SJCRH30 (cell line): ENCODE measurements around the gene SPTA1. TPM values are rescaled to one million over a fixed set of nuclear protein-coding genes. Genes with fewer than 3 reads are reported as not detected.

Experiments used
- DNase-seq, 2 experiments: peaks; one replicate each; pipeline ENCODE4 v3.0.0-alpha.2; 2015 to 2020
- H3K27ac ChIP-seq: fragments of 250-450 bp; sonication (Bioruptor Pico); 2 replicates; pipeline ENCODE4 v1.5.1; 2020; ENCODE audit warnings: mild to moderate bottlenecking, moderate library complexity
- H3K27me3 ChIP-seq: fragments of 250-450 bp; sonication (Bioruptor Pico); 2 replicates; pipeline ENCODE4 v1.5.1; 2020; ENCODE audit warnings: mild to moderate bottlenecking, moderate library complexity
- H3K36me3 ChIP-seq: fragments of 250-450 bp; sonication (Bioruptor Pico); 2 replicates; pipeline ENCODE4 v1.5.1; 2020; ENCODE audit warnings: mild to moderate bottlenecking, moderate library complexity
- H3K4me1 ChIP-seq: fragments of 250-450 bp; sonication (Bioruptor Pico); 2 replicates; pipeline ENCODE4 v1.5.1; 2020; ENCODE audit warnings: mild to moderate bottlenecking, moderate library complexity
- H3K4me3 ChIP-seq: fragments of 250-450 bp; sonication (Bioruptor Pico); 2 replicates; pipeline ENCODE4 v1.5.1; 2020; ENCODE audit warnings: mild to moderate bottlenecking, moderate library complexity
- H3K9me3 ChIP-seq: fragments of 250-450 bp; sonication (Bioruptor Pico); replicated peaks from 2 replicates; pipeline ENCODE4 v1.5.1; 2020; ENCODE audit warnings: mild to moderate bottlenecking, moderate library complexity
- total RNA-seq: library from RNA; depleted of rRNA; stranded (reverse); fragments of >200 nt; shearing (Covaris generic); gene quantifications from 2 replicates; pipeline ENCODE4 v1.2.3, GENCODE V29; 2014; rRNA removed

SPTA1 gene
- total RNA-seq, result not detected in 2 replicates

- no peak within 1 kb of the TSS for H3K27ac ChIP-seq
- H3K27me3 ChIP-seq, result 0 out of 2 replicates have a peak, but pooled peaks cover 7% of the 10 kb centered on the region
- no peaks in the 10 kb centered on the region for H3K9me3 ChIP-seq
- H3K36me3 ChIP-seq, result no peaks in the 10 kb centered on the region
- no peaks in the 10 kb centered on the region for H3K4me1 ChIP-seq
- no peak for DNase-seq
- H3K4me3 ChIP-seq, result no peak within 1 kb of the TSS
Measured at GRCh38 chr1:158686111-158687009, at the start of gene SPTA1. TSS of gene SPTA1 (minus strand) at chr1:158686715. CDS start at chr1:158686517, 198 bp downstream.

GRCh38 chr1:158735848-158736247 is 49.3 kb upstream of the SPTA1 start:
- DNase-seq, result no peak
- Histone ChIP-seq H3K4me1 (no peaks in the 10 kb centered on the region), H3K27ac (no peak overlapping the region), H3K27me3 (no peaks in the 10 kb centered on the region), H3K36me3 (no peaks in the 10 kb centered on the region), H3K4me3 (no peak overlapping the region), H3K9me3 (no peaks in the 10 kb centered on the region)

- H3K9me3 ChIP-seq, result no peaks in the 10 kb centered on the region
- no peak overlapping the region for H3K27ac ChIP-seq
- H3K36me3 ChIP-seq, result no peaks in the 10 kb centered on the region
- no peak for DNase-seq
- H3K4me3 ChIP-seq, result no peak overlapping the region
- H3K27me3 ChIP-seq, result no peaks in the 10 kb centered on the region
- H3K4me1 ChIP-seq, result no peaks in the 10 kb centered on the region
Measured at GRCh38 chr1:158732524-158732923, 46.0 kb upstream of the SPTA1 start.

- no peak overlapping the region for H3K27ac ChIP-seq
- H3K4me3 ChIP-seq, result no peak overlapping the region
- DNase-seq, result no peak
Measured at GRCh38 chr1:158731707-158732106, 45.2 kb upstream of the SPTA1 start.

DNA sequence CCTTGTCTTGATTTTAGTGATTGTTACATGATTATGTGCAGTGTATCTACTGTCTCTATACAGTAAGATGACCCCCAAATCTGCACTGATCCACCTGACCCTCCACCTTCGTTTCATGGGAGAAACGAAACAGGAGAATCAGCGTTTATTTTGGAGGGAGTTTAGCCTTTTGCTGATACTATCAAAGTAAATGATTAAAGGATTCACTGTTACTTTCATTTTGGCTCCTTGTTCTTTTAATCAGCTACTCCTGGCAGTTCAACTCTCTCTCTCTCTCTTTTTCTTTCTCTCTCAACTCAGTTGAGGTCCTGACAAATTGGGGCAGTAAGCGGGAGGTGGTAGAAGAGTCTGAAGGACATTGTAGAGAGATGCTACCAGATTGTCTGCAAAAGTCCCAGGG is 43.9 kb upstream of the SPTA1 start:
- Histone ChIP-seq H3K4me3 (no peak overlapping the region), H3K4me1 (no peaks in the 10 kb centered on the region), H3K36me3 (no peaks in the 10 kb centered on the region), H3K27ac (no peak overlapping the region), H3K9me3 (no peaks in the 10 kb centered on the region), H3K27me3 (no peaks in the 10 kb centered on the region)
- no peak for DNase-seq

More at GRCh38 chr1:158731707-158732106, 45.2 kb upstream of the SPTA1 start:
- Histone ChIP-seq H3K36me3 (no peaks in the 10 kb centered on the region), H3K27me3 (no peaks in the 10 kb centered on the region), H3K9me3 (no peaks in the 10 kb centered on the region), H3K4me1 (no peaks in the 10 kb centered on the region)

- no peaks in the 10 kb centered on the region for H3K36me3 ChIP-seq
- no peak overlapping the region for H3K4me3 ChIP-seq
- H3K27me3 ChIP-seq, result no peaks in the 10 kb centered on the region
- H3K27ac ChIP-seq, result no peak overlapping the region
- H3K9me3 ChIP-seq, result no peaks in the 10 kb centered on the region
- no peak for DNase-seq
- H3K4me1 ChIP-seq, result no peaks in the 10 kb centered on the region
Measured at GRCh38 chr1:158728510-158729225, 42.2 kb upstream of the SPTA1 start.

DNA sequence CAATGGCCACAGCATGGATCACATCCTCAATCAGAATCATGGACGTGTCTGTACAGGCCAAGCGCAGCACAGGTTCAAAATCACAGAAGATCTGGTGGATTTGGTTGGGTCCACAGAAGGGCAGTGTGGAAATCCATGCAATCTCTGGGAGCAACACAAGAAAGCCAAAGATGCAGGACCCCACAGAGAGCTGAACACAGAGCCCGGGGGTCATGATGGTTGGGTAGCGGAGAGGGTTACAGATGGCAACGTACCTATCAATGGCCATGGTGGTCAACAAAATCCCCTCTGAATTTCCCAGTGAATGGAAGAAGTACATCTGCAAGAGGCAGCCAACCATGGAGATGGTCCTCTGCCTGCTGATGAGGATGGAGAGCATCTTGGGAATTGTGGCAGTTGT is 37.9 kb upstream of the SPTA1 start:
- Histone ChIP-seq H3K27me3 (no peaks in the 10 kb centered on the region), H3K4me1 (no peaks in the 10 kb centered on the region), H3K4me3 (no peak overlapping the region), H3K9me3 (no peaks in the 10 kb centered on the region), H3K36me3 (no peaks in the 10 kb centered on the region), H3K27ac (no peak overlapping the region)
- DNase-seq, result no peak

DNA sequence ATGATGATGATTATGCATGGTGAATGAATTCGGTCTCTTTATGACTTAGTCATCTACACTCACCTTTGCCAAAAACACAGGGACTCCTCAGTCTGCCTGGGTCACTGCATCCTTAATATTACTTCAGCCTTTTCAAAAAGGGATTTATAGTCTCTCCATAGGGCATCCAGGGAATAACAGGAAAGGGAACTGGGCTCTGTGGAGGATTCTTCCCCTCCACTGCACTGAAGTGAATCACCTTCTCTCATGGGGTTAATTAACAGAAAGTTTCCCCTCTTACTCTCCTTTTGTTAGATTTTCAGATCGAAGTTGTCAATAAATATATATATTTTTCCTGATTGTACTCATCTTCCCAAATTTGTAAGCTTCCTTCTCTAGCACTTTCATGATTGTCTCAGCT is 34.1 kb upstream of the SPTA1 start, which contains the start of gene OR6K3:
TSS of gene OR6K3 (minus strand) at position 101 of the 400 bp plus-strand sequence. CDS start 2,605 bp downstream, outside the sequence.
- Histone ChIP-seq H3K36me3 (no peaks in the 10 kb centered on the region), H3K4me1 (no peaks in the 10 kb centered on the region), H3K27me3 (no peaks in the 10 kb centered on the region), H3K9me3 (no peaks in the 10 kb centered on the region), H3K27ac (no peak within 1 kb of the TSS), H3K4me3 (no peak within 1 kb of the TSS)
- no peak for DNase-seq

GRCh38 chr1:158719664-158720063 is 33.1 kb upstream of the SPTA1 start:
- H3K4me3 ChIP-seq, result no peak overlapping the region
- DNase-seq, result no peak
- H3K27ac ChIP-seq, result no peak overlapping the region
- H3K27me3 ChIP-seq, result no peaks in the 10 kb centered on the region
- H3K9me3 ChIP-seq, result no peaks in the 10 kb centered on the region
- no peaks in the 10 kb centered on the region for H3K4me1 ChIP-seq
- H3K36me3 ChIP-seq, result no peaks in the 10 kb centered on the region

GRCh38 chr1:158717344-158717743 is 30.8 kb upstream of the SPTA1 start:
- Histone ChIP-seq H3K9me3 (no peaks in the 10 kb centered on the region), H3K27me3 (no peaks in the 10 kb centered on the region), H3K36me3 (no peaks in the 10 kb centered on the region), H3K4me1 (no peaks in the 10 kb centered on the region), H3K4me3 (no peak overlapping the region), H3K27ac (no peak overlapping the region)
- no peak for DNase-seq

- DNase-seq, result no peak
- Histone ChIP-seq H3K27me3 (no peaks in the 10 kb centered on the region), H3K27ac (no peak overlapping the region), H3K4me3 (no peak overlapping the region), H3K36me3 (no peaks in the 10 kb centered on the region), H3K9me3 (no peaks in the 10 kb centered on the region), H3K4me1 (no peaks in the 10 kb centered on the region)
Measured at GRCh38 chr1:158716335-158716734, 29.8 kb upstream of the SPTA1 start.

DNA sequence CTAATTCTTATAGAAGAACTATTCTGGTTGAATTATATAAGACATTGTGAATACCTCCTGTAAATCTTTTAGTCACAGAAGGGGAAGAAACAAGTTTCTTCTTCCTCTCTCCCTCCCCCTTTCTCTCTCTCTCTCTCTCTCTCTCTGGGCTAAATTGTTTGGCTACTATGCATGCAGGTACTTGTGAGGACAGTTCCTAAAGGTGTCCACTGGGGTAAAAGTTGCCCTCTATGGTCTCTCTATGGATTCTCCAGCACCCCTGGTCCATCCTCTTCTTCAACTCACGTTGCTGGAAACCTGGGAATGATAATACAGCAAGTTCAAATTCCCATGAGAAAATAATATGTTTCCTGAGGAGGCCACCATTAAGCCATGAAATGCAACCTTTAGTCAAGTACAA is 28.2 kb upstream of the SPTA1 start:
- no peaks in the 10 kb centered on the region for H3K9me3 ChIP-seq
- H3K4me1 ChIP-seq, result no peaks in the 10 kb centered on the region
- no peak overlapping the region for H3K4me3 ChIP-seq
- no peaks in the 10 kb centered on the region for H3K36me3 ChIP-seq
- no peaks in the 10 kb centered on the region for H3K27me3 ChIP-seq
- no peak overlapping the region for H3K27ac ChIP-seq
- DNase-seq, result no peak

DNA sequence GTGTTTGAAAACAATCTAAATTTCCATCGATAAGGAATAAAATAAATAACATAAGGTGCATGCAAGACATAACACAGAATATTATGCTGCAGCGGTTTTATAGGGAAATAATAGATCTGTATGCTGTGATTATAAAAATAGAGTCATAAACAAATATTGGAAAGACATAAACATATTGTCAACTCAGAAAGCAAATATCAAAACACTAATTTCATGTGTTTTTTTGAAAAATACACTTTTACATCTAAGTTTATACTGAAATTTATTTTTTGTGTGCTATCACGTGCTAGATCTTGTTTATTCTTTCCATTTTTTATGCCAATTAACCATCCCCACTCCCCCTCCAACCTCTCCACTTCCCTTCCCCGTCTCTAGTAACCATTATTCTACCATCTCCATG is 24.6 kb upstream of the SPTA1 start:
- H3K27me3 ChIP-seq, result no peaks in the 10 kb centered on the region
- H3K36me3 ChIP-seq, result no peaks in the 10 kb centered on the region
- H3K4me1 ChIP-seq, result no peaks in the 10 kb centered on the region
- H3K4me3 ChIP-seq, result no peak overlapping the region
- DNase-seq, result no peak
- no peak overlapping the region for H3K27ac ChIP-seq
- no peaks in the 10 kb centered on the region for H3K9me3 ChIP-seq

DNA sequence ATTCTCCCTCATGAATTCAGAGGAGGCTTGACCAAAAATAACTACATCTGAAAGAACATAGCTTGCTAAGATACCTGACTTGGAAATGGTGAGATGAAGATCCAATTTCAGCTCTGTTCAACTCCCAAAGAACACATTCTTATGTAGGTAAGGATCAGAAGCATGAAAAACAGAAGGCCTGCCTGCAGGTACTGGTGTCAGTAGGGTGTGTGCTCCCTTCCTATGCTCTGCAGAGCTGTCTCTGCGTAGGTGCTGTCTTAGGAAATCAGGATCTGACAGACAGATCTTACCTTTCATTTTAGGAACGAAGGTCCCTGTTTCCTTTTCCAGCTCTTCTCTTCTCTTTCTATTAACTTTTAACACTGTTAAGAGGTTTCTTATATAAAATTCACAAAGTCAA is 19.6 kb upstream of the SPTA1 start:
- Histone ChIP-seq H3K36me3 (no peaks in the 10 kb centered on the region), H3K4me1 (no peaks in the 10 kb centered on the region), H3K9me3 (no peaks in the 10 kb centered on the region), H3K27ac (no peak overlapping the region), H3K4me3 (no peak overlapping the region), H3K27me3 (no peaks in the 10 kb centered on the region)
- no peak for DNase-seq

DNA sequence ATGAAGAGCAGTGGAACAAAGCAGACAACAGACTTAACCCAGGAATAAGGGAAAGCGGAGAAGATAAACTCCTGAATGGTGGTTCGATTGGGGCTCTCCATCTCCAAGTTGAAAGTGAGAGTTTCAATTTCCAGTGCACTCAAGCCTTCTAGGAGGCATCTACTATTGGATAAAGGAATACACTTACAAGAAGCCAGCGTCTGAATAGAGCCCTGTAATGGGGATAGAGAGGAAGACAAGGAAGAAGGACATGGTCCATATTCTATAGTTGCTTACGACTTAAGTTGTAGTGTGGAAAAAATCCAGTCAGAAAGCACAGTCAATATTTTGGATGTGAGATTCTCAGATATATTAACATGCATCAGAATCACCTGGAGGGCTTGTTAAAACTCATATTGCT is 14.0 kb upstream of the SPTA1 start, which contains the start of gene OR6K2:
TSS of gene OR6K2 (minus strand) at position 101 of the 400 bp plus-strand sequence. CDS start at position 101, 0 bp downstream.
- DNase-seq, result no peak
- H3K4me1 ChIP-seq, result no peaks in the 10 kb centered on the region

More for the DNA sequence above, 14.0 kb upstream of the SPTA1 start, which contains the start of gene OR6K2:
- no peaks in the 10 kb centered on the region for H3K27me3 ChIP-seq
- H3K9me3 ChIP-seq, result no peaks in the 10 kb centered on the region
- no peaks in the 10 kb centered on the region for H3K36me3 ChIP-seq
- no peak within 1 kb of the TSS for H3K27ac ChIP-seq
- no peak within 1 kb of the TSS for H3K4me3 ChIP-seq
